ENCODE data around the gene KAZN.

Gene KAZN

DNA sequence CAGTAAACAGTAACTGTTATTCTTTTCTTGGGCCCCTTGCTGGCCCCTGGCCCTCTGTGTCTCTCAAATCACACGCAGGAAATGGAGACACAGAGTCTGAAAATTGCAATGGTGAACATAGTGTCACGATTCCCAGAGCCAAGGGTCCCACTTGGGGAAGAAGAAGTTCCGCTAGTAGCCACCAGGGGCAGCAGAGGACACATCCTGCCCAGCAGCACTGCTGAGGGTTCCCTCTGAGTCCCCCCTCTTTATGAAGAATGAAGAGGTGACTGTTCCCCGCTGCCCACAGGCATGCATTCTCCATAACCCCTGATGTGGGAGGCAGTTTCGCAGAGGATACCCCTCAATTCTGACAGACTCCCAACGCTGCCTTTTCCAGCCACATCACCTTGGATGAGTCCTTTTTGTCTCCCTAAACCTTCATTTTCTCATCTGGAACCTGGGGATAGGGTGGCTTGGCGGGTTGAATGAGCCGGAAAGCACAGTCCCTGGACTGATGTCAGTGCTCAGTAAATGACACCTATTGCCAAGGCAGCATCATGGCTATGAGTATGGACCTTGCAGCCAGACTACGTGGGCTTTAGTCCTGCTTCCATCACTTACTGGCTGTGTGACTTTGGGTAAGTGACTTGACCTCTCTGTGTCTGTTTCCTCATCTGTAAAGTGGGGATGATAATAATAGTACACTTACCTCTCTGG is 317.0 kb downstream of the KAZN start:
- TF ChIP-seq, protein P1, sequence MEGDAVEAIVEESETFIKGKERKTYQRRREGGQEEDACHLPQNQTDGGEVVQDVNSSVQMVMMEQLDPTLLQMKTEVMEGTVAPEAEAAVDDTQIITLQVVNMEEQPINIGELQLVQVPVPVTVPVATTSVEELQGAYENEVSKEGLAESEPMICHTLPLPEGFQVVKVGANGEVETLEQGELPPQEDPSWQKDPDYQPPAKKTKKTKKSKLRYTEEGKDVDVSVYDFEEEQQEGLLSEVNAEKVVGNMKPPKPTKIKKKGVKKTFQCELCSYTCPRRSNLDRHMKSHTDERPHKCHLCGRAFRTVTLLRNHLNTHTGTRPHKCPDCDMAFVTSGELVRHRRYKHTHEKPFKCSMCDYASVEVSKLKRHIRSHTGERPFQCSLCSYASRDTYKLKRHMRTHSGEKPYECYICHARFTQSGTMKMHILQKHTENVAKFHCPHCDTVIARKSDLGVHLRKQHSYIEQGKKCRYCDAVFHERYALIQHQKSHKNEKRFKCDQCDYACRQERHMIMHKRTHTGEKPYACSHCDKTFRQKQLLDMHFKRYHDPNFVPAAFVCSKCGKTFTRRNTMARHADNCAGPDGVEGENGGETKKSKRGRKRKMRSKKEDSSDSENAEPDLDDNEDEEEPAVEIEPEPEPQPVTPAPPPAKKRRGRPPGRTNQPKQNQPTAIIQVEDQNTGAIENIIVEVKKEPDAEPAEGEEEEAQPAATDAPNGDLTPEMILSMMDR (IDR thresholded peaks at IDR 0.05; ENCODE audit: low read depth, low read length, missing control alignments) = peak; percentile 98
- DNase-seq (ENCODE audit: low read depth) = no peak
- H3K4me3 ChIP-seq (ENCODE audit: low read depth, low read length) = no peak overlapping the region

DNA sequence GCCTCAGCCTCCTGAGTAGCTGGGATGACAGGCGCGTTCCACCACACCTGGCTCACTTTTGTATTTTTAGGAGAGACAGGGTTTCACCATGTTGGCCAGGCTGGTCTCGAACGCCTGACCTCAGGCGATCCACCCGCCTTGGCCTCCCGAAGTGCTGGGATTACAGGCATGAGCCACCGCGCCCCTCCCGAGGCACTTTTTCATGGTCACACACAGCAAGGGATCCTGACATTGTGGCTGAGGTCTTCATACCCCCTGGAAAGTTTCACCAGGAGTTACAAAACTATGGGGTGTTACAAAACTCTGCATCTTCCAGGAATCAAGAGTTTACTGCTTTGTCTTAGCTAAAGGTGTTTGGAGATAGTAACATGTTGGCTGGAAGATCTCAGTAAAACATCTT is 320.8 kb downstream of the KAZN start:
- TF ChIP-seq, protein P1 (IDR thresholded peaks at IDR 0.05; ENCODE audit: low read depth, low read length, missing control alignments) = no peak
- DNase-seq (ENCODE audit: low read depth) = no peak
- H3K4me3 ChIP-seq (ENCODE audit: low read depth, low read length) = no peak overlapping the region

DNA sequence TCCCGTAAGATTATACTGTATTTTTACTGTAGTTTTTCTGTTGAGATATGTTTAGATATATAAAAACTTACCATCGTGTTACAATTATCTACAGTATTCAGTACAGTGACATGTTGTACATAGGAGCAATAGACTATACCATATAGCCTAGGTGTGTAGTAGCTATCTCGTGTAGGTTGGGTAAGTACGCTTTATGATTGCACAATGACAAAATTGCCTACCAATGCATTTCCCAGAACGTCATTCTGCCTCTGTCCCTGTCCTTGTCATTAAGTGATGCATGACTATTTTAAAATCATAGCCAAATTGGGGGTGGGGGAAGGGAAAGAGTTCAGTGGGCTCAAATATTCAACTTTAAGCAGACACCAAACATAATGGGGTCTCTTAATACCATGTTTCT is 321.3 kb downstream of the KAZN start:
- DNase-seq (ENCODE audit: low read depth) = no peak
- TF ChIP-seq, protein P1 (IDR thresholded peaks at IDR 0.05; ENCODE audit: low read depth, low read length, missing control alignments) = no peak

DNA sequence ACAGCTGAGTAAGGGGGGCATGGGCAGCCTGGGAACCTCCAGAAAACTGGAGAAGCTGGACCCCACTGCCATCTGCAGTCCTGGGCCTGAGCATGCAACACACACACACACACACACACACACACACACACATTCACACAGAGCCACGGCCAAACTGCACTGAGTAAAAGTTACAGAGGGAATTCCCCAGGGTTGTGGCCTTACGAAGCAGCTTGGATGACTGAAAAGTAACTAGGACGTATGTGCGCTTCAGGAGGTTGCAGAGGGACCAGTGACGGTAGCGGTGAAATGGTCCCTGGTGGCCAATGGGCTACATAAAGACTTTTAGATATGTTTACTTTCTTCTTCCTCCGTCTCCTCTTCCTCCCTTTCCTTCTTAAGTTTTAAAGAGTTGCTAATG is 322.6 kb downstream of the KAZN start:
- H3K4me3 ChIP-seq (ENCODE audit: low read depth, low read length) = no peak overlapping the region
- no peak for DNase-seq (ENCODE audit: low read depth)
- TF ChIP-seq, protein P1 (IDR thresholded peaks at IDR 0.05; ENCODE audit: low read depth, low read length, missing control alignments) = peak; percentile 2

More for the DNA sequence above, 321.3 kb downstream of the KAZN start:
- no peak overlapping the region for H3K4me3 ChIP-seq (ENCODE audit: low read depth, low read length)

DNA sequence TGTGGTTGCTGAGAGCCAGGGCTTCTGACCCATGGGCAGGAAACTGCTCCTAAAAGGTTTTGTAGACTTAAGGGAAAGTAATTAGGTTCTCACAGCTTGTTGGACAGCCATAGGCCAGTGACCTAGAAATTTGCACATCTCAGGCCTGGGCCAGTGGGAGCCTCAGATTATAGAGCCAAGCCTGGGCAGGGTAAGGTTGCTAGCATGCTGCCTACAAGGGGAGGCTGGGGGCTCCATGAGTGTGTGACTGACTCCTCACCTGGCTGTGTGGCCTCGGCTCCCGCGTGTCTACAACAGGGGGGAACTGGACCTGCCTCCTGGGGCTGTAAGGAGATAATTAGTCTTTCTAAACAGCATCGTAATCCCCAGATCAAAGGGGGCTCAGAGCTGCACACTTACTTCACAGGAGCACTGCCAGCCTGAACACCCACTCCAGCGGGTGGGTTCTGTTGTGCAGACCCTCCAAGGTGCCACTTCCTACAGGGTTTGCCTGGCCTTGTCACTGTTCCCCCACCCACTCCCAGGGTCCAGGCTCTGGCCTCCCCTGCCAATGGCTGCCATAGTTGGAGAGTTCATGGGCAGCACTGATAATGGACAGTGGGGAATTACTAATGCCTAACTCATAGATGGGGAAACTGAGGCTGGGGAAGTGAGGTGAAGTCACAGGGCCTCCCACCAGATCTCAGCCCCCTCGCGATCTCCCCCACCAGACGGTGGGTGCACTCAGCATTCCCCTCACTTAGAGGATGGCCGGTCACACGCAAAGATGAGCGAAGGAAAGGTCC is 324.6 kb downstream of the KAZN start:
- no peak overlapping the region for H3K4me3 ChIP-seq (ENCODE audit: low read depth, low read length)
- TF ChIP-seq, protein P1 (IDR thresholded peaks at IDR 0.05; ENCODE audit: low read depth, low read length, missing control alignments) = no peak
- no peak for DNase-seq (ENCODE audit: low read depth)

DNA sequence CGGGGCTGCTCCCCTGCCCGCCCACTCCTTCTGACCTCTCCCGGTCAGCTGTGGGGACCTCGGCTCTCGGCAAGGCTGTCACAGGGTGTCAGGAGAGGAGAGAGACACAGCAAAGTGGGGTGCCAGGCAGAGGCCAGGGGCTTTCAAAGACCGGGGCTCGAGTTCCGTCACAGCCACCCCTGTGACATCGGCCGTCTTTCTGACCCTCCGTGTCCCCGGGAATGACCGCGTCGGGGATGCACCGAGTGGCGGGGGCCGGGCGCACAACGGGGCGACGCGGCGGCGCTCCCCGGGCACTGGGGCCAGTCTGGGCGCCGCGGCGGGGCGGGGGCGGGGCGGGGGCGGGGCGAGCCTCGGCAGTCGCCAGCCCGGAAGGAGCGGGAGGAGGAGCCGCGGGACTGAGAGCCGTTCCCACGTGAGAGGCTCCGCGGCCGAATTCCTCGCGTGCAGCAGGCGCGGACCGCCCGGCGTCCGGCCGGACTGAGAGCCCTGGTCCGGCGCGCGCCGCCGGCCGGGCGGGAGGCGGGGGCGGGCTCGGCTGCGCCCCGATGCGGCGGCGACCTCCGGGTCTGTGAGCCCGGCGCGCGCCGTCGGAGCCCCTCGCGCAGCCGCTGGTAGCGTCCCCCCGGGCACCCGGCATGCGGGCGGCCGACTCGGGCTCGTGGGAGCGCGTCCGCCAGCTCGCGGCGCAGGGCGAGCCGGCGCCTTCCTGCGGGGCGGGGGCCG is 325.4 kb downstream of the KAZN start:
- TF ChIP-seq, protein P1 (IDR thresholded peaks at IDR 0.05; ENCODE audit: low read depth, low read length, missing control alignments) = no peak
- H3K4me3 ChIP-seq (ENCODE audit: low read depth, low read length) = peak overlapping the region; percentile 19; the same call in 1 of the 2 replicates
- DNase-seq (ENCODE audit: low read depth) = no peak

All from GM12864 (cell line).